Measurements from ENCODE around the gene BAZ2B. TPM values are rescaled to one million over a fixed set of nuclear protein-coding genes. Genes with fewer than 3 reads are reported as not detected.
A peak's percentile ranks its signal among the peaks of the same experiment; 100 is the strongest.

Gene BAZ2B
- total RNA-seq, 2 donors from 2014 or later: 11.6 to 17.0 TPM

GRCh38 chr2:159508140-159508539 lies 108.2 kb downstream of the BAZ2B start:
- H3K4me3 Mint-ChIP-seq: no peak overlapping the region
- H3K27me3 Mint-ChIP-seq: no peaks in the 10 kb centered on the region
- no peak for ATAC-seq (replicated peaks)
- no peaks in the 10 kb centered on the region for H3K36me3 Mint-ChIP-seq (ENCODE audit: low read depth)
- H3K9me3 Mint-ChIP-seq: no peaks in the 10 kb centered on the region
- H3K4me1 Mint-ChIP-seq: peaks cover 9% of the 10 kb centered on the region
- no peak overlapping the region for H3K27ac Mint-ChIP-seq

- Mint-ChIP-seq H3K36me3 (ENCODE audit: low read depth) (no peaks in the 10 kb centered on the region), H3K4me1 (peaks cover 9% of the 10 kb centered on the region), H3K27ac (peak overlapping the region; percentile 22), H3K9me3 (peaks cover 2% of the 10 kb centered on the region), H3K4me3 (no peak overlapping the region), H3K27me3 (no peaks in the 10 kb centered on the region)
- peak; percentile 60 for ATAC-seq (replicated peaks)
These were observed 109.4 kb downstream of the BAZ2B start for GRCh38 chr2:159506764-159507440.

DNA sequence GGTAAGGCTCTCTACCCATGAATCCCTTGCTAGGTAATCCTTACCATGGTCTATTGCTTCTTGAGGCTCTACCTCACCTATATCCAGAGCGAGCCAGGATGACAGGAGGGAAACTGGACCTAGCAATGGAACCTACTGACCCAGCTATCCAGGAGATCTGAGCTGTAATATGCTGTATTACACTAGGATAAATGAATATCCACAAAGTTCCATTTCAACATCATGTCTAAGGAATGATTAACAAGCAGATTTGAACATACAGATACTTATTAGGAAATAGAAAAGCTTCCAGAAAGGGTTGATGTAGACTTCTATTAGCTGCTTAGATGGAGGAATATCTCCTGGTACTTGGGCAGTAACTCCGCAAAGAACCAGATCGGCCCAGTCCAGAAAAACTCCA lies 110.1 kb downstream of the BAZ2B start:
- no peak for ATAC-seq (replicated peaks)
- no peaks in the 10 kb centered on the region for H3K36me3 Mint-ChIP-seq (ENCODE audit: low read depth)

GRCh38 chr2:159505196-159505595 lies 111.2 kb downstream of the BAZ2B start:
- Mint-ChIP-seq H3K9me3 (peaks cover 4% of the 10 kb centered on the region), H3K36me3 (ENCODE audit: low read depth) (no peaks in the 10 kb centered on the region), H3K27me3 (no peaks in the 10 kb centered on the region), H3K4me1 (peaks cover 9% of the 10 kb centered on the region), H3K27ac (no peak overlapping the region), H3K4me3 (no peak overlapping the region)
- no peak for ATAC-seq (replicated peaks)

More for the DNA sequence above, 110.1 kb downstream of the BAZ2B start:
- no peaks in the 10 kb centered on the region for H3K27me3 Mint-ChIP-seq
- H3K27ac Mint-ChIP-seq: no peak overlapping the region
- no peak overlapping the region for H3K4me3 Mint-ChIP-seq
- H3K4me1 Mint-ChIP-seq: peaks cover 9% of the 10 kb centered on the region
- H3K9me3 Mint-ChIP-seq: peaks cover 4% of the 10 kb centered on the region

- Mint-ChIP-seq H3K4me1 (peaks cover 13% of the 10 kb centered on the region), H3K27me3 (no peaks in the 10 kb centered on the region), H3K4me3 (no peak overlapping the region), H3K36me3 (ENCODE audit: low read depth) (no peaks in the 10 kb centered on the region), H3K9me3 (peaks cover 8% of the 10 kb centered on the region), H3K27ac (no peak overlapping the region)
- no peak for ATAC-seq (replicated peaks)
These were observed 114.6 kb downstream of the BAZ2B start for GRCh38 chr2:159501743-159502142.

- ATAC-seq (replicated peaks): peak; percentile 64
- Mint-ChIP-seq H3K4me1 (peaks cover 12% of the 10 kb centered on the region), H3K36me3 (ENCODE audit: low read depth) (no peaks in the 10 kb centered on the region), H3K9me3 (peaks cover 8% of the 10 kb centered on the region), H3K27me3 (no peaks in the 10 kb centered on the region), H3K27ac (peak overlapping the region; percentile 74), H3K4me3 (peak overlapping the region; percentile 54)
These were observed 118.5 kb downstream of the BAZ2B start for GRCh38 chr2:159497847-159498246.

GRCh38 chr2:159497256-159497655 lies 119.1 kb downstream of the BAZ2B start:
- Mint-ChIP-seq H3K27me3 (no peaks in the 10 kb centered on the region), H3K36me3 (ENCODE audit: low read depth) (no peaks in the 10 kb centered on the region), H3K27ac (peak overlapping the region; percentile 74), H3K4me1 (peaks cover 12% of the 10 kb centered on the region), H3K9me3 (peaks cover 8% of the 10 kb centered on the region), H3K4me3 (peak overlapping the region; percentile 54)
- peak; percentile 80 for ATAC-seq (replicated peaks)

GRCh38 chr2:159489476-159489875 lies 126.9 kb downstream of the BAZ2B start:
- H3K27me3 Mint-ChIP-seq: no peaks in the 10 kb centered on the region
- H3K4me1 Mint-ChIP-seq: no peaks in the 10 kb centered on the region
- H3K4me3 Mint-ChIP-seq: no peak overlapping the region
- no peak overlapping the region for H3K27ac Mint-ChIP-seq
- peaks cover 5% of the 10 kb centered on the region for H3K9me3 Mint-ChIP-seq
- no peak for ATAC-seq (replicated peaks)
- H3K36me3 Mint-ChIP-seq (ENCODE audit: low read depth): peaks cover 5% of the 10 kb centered on the region

DNA sequence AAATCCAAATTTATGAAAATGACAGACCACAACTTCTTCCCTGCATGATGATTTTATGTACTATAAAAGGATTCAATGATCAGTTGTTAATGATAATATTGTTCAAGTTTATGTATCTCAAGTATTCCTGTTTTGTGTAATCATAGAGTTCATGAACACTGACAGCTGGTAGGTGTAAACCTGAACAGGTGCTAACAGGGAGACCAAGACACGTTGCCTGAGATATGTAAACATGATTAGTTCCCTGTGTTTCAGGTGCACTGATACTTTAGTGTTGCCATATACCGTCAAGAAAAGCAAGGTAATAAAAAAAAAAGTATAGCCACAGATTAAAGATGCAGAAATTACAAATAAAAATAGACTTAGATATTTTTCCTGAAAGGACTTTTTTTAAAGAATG lies 131.8 kb downstream of the BAZ2B start:
- H3K27ac Mint-ChIP-seq: no peak overlapping the region
- H3K36me3 Mint-ChIP-seq (ENCODE audit: low read depth): peaks cover 5% of the 10 kb centered on the region
- no peak overlapping the region for H3K4me3 Mint-ChIP-seq
- H3K27me3 Mint-ChIP-seq: no peaks in the 10 kb centered on the region
- ATAC-seq (replicated peaks): no peak
- H3K4me1 Mint-ChIP-seq: no peaks in the 10 kb centered on the region
- H3K9me3 Mint-ChIP-seq: peaks cover 5% of the 10 kb centered on the region

DNA sequence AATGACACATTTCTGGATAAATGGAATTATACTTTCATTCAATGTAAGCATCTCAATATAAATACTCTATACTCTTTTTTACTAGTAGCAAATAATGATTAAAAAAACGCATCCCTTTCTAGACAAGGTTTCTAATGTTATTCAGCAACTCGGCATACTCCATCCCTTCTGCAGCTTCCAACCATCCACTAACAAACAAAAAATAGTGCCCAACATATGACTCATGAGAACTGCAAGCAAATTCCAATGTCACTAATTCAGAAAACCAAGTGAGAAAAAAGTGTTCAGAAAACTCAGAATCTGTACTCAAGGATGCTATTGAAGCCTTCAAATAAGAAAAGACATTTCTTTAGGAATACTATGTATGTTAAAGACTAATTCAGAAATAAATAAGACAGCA lies 140.0 kb downstream of the BAZ2B start:
- no peak for ATAC-seq (replicated peaks)
- no peaks in the 10 kb centered on the region for H3K4me1 Mint-ChIP-seq
- H3K36me3 Mint-ChIP-seq (ENCODE audit: low read depth): peaks cover 28% of the 10 kb centered on the region
- peaks cover 15% of the 10 kb centered on the region for H3K9me3 Mint-ChIP-seq
- no peak overlapping the region for H3K4me3 Mint-ChIP-seq
- no peaks in the 10 kb centered on the region for H3K27me3 Mint-ChIP-seq
- no peak overlapping the region for H3K27ac Mint-ChIP-seq

GRCh38 chr2:159475793-159476192 lies 140.6 kb downstream of the BAZ2B start:
- Mint-ChIP-seq H3K9me3 (peaks cover 15% of the 10 kb centered on the region), H3K27ac (no peak overlapping the region), H3K4me1 (no peaks in the 10 kb centered on the region), H3K27me3 (no peaks in the 10 kb centered on the region), H3K36me3 (ENCODE audit: low read depth) (peaks cover 28% of the 10 kb centered on the region), H3K4me3 (no peak overlapping the region)
- no peak for ATAC-seq (replicated peaks)

GRCh38 chr2:159471340-159471739 lies 145.0 kb downstream of the BAZ2B start:
- Mint-ChIP-seq H3K4me1 (peaks cover 4% of the 10 kb centered on the region), H3K27me3 (no peaks in the 10 kb centered on the region), H3K4me3 (no peak overlapping the region), H3K27ac (no peak overlapping the region), H3K9me3 (peaks cover 15% of the 10 kb centered on the region), H3K36me3 (ENCODE audit: low read depth) (peaks cover 24% of the 10 kb centered on the region)
- ATAC-seq (replicated peaks): no peak

GRCh38 chr2:159468257-159468656 lies 148.1 kb downstream of the BAZ2B start:
- Mint-ChIP-seq H3K27ac (no peak overlapping the region), H3K9me3 (no peaks in the 10 kb centered on the region), H3K27me3 (no peaks in the 10 kb centered on the region), H3K4me1 (peaks cover 4% of the 10 kb centered on the region), H3K36me3 (ENCODE audit: low read depth) (peaks cover 9% of the 10 kb centered on the region), H3K4me3 (no peak overlapping the region)
- ATAC-seq (replicated peaks): no peak

GRCh38 chr2:159462961-159463360 lies 153.4 kb downstream of the BAZ2B start:
- H3K36me3 Mint-ChIP-seq (ENCODE audit: low read depth): peaks cover 4% of the 10 kb centered on the region
- no peaks in the 10 kb centered on the region for H3K9me3 Mint-ChIP-seq
- no peak overlapping the region for H3K27ac Mint-ChIP-seq
- no peak for ATAC-seq (replicated peaks)
- peaks cover 5% of the 10 kb centered on the region for H3K4me1 Mint-ChIP-seq
- no peaks in the 10 kb centered on the region for H3K27me3 Mint-ChIP-seq
- no peak overlapping the region for H3K4me3 Mint-ChIP-seq

GRCh38 chr2:159462201-159462785 lies 154.1 kb downstream of the BAZ2B start:
- Mint-ChIP-seq H3K9me3 (no peaks in the 10 kb centered on the region), H3K4me3 (no peak overlapping the region), H3K36me3 (ENCODE audit: low read depth) (no peaks in the 10 kb centered on the region), H3K27ac (no peak overlapping the region), H3K27me3 (no peaks in the 10 kb centered on the region), H3K4me1 (peaks cover 11% of the 10 kb centered on the region)
- no peak for ATAC-seq (replicated peaks)
